Tibial nerve (tissue), 4 donors: ENCODE measurements around the gene TES. TPM values are rescaled to one million over a fixed set of nuclear protein-coding genes. Genes with fewer than 3 reads are reported as not detected.

Experiments used
- DNase-seq, 2 donors: peaks; one replicate each; pipeline ENCODE4 v3.0.0-alpha.2; 2019; ENCODE audit warnings: low spot score in 2 of 2
- H3K27ac ChIP-seq, 4 donors: fragments of 200-600 bp; sonication (generic) in 3 of 4; one replicate each; pipeline ENCODE4 v1.5.1; 2017 to 2019; ENCODE audit warnings: mild to moderate bottlenecking in 1 of 4
- H3K27me3 ChIP-seq, 2 donors: fragments of 200-600 bp; sonication (generic) in 1 of 2; one replicate each; pipeline versions ENCODE4 v1.5.1 to v1.6.0; 2017 to 2019
- H3K36me3 ChIP-seq, 3 donors: fragments of 200-600 bp; sonication (generic); one replicate each; pipeline ENCODE4 v1.5.1; 2018 to 2019
- H3K4me1 ChIP-seq, 4 donors: fragments of 200-600 bp; sonication (generic) in 3 of 4; one replicate each; pipeline ENCODE4 v1.5.1; 2017 to 2019
- H3K4me3 ChIP-seq, 4 donors: fragments of 200-600 bp; sonication (generic) in 3 of 4; one replicate each; pipeline ENCODE4 v1.5.1; 2017 to 2019; ENCODE audit warnings: mild to moderate bottlenecking in 1 of 4, moderate library complexity in 1 of 4
- H3K9me3 ChIP-seq, 4 donors: fragments of 200-600 bp; sonication (generic) in 3 of 4; one replicate each; pipeline ENCODE4 v1.5.1; 2017 to 2019
- CTCF ChIP-seq, 5 experiments: fragments of 200-600 bp in 3 of 5; fragments of 450-650 bp in 2 of 5; sonication (generic) in 3 of 5; IDR thresholded peaks; one replicate each; pipeline ENCODE4 v1.5.1; 2016 to 2019; ENCODE audit warnings: antibody characterized with exemption in 5 of 5, mild to moderate bottlenecking in 3 of 5, moderate library complexity in 2 of 5
- EP300 ChIP-seq, 2 donors: sonication (generic); formaldehyde crosslinking; IDR thresholded peaks; one replicate each; pipeline ENCODE4 v1.6.1; 2017; ENCODE audit warnings: antibody characterized with exemption in 2 of 2, mild to moderate bottlenecking in 1 of 2
- POLR2A ChIP-seq, 2 donors: fragments of 450-650 bp; IDR thresholded peaks; one replicate each; pipeline ENCODE4 v1.6.1; 2017; ENCODE audit warnings: antibody characterized with exemption in 2 of 2, mild to moderate bottlenecking in 2 of 2, moderate library complexity in 2 of 2
- WGBS, 2 donors: methylation state at CpG; one replicate each; pipeline ENCODE4 v1.1.5; 2018; 5-methylcytosine and 5-hydroxymethylcytosine counted together
- total RNA-seq, 4 donors: library from RNA; depleted of rRNA; stranded (reverse); fragments of >200 nt; gene quantifications; one replicate each; pipeline ENCODE4 v1.1.0, GENCODE V29; 2016

Gene TES
- total RNA-seq, 4 donors from 2014 or later, result 18.6 to 28.3 (median 24.2) TPM

DNA sequence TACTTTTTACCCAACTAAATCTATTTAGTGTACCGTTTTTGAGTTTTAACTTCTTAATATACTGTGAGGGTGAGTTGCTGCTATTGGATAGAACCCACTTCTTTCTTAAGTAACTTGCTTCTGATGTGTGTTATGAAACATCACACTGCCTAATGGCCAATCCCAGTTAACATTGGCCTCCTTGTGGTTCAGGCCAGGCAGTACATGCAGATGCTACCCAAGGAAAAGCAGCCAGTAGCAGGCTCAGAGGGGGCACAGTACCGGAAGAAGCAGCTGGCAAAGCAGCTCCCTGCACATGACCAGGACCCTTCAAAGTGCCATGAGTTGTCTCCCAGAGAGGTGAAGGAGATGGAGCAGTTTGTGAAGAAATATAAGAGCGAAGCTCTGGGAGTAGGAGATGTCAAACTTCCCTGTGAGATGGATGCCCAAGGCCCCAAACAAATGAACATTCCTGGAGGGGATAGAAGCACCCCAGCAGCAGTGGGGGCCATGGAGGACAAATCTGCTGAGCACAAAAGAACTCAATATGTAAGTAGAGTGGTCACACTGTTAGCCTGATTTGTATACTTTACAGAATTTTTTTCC, 39.7 kb downstream of the TES start:
- no peak for DNase-seq
- WGBS, 2 donors, result 84 to 88% methylated on average over 3 of the region's 3 CpGs
- H3K27me3 ChIP-seq, result no peaks in the 10 kb centered on the region

GRCh38 chr7:116251675-116252074, 41.3 kb downstream of the TES start:
- H3K9me3 ChIP-seq, result no peaks in the 10 kb centered on the region
- no peaks in the 10 kb centered on the region for H3K27me3 ChIP-seq
- H3K4me3 ChIP-seq, result no peak overlapping the region
- H3K4me1 ChIP-seq, result no peaks in the 10 kb centered on the region
- H3K36me3 ChIP-seq, result peaks cover 0 to 7% (median 0%) of the 10 kb centered on the region in 3 donors
- no peak overlapping the region for H3K27ac ChIP-seq
- TF ChIP-seq EP300 (IDR thresholded peaks at IDR 0.05), result no peak
- TF ChIP-seq CTCF (IDR thresholded peaks at IDR 0.05), result no peak
- TF ChIP-seq POLR2A (IDR thresholded peaks at IDR 0.05), result no peak
- DNase-seq, result no peak
- 97 to 98% methylated on average over 5 of the region's 5 CpGs for WGBS, 2 donors

More for the DNA sequence above, 39.7 kb downstream of the TES start:
- TF ChIP-seq EP300 (IDR thresholded peaks at IDR 0.05) (no peak), CTCF (IDR thresholded peaks at IDR 0.05) (peak in 3 of 5 experiments; percentile 13 to 32 (median 17)), POLR2A (IDR thresholded peaks at IDR 0.05) (no peak)
- H3K4me3 ChIP-seq, result no peak overlapping the region
- H3K36me3 ChIP-seq, result peaks cover 0 to 7% (median 0%) of the 10 kb centered on the region in 3 donors
- no peak overlapping the region for H3K27ac ChIP-seq
- no peaks in the 10 kb centered on the region for H3K9me3 ChIP-seq
- no peaks in the 10 kb centered on the region for H3K4me1 ChIP-seq

- no peak overlapping the region for H3K27ac ChIP-seq
- no peak overlapping the region for H3K4me3 ChIP-seq
- 87 to 90% methylated on average over 3 of the region's 3 CpGs for WGBS, 2 donors
- H3K36me3 ChIP-seq, result peaks cover 0 to 7% (median 0%) of the 10 kb centered on the region in 3 donors
- no peak for DNase-seq
- TF ChIP-seq POLR2A (IDR thresholded peaks at IDR 0.05) (no peak), EP300 (IDR thresholded peaks at IDR 0.05) (no peak), CTCF (IDR thresholded peaks at IDR 0.05) (no peak)
- no peaks in the 10 kb centered on the region for H3K27me3 ChIP-seq
- no peaks in the 10 kb centered on the region for H3K9me3 ChIP-seq
- H3K4me1 ChIP-seq, result no peaks in the 10 kb centered on the region
Observed at GRCh38 chr7:116252249-116252648, 41.9 kb downstream of the TES start.

DNA sequence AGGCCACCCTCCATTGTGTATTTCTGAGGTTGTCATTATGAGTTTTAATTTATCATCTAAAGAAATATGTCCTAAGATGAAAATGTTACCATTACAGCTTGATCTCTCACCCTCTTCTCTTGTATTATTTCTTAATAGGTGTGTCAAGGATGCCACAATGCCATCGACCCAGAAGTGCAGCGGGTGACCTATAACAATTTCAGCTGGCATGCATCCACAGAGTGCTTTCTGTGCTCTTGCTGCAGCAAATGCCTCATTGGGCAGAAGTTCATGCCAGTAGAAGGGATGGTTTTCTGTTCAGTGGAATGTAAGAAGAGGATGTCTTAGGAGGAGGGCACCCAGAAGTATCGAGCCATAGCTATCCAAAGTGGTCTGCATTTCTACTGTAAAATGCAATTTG, 46.8 kb downstream of the TES start:
- Histone ChIP-seq H3K27me3 (no peaks in the 10 kb centered on the region), H3K27ac (no peak overlapping the region), H3K4me1 (peaks cover 0 to 9% (median 2%) of the 10 kb centered on the region in 4 donors), H3K4me3 (no peak overlapping the region), H3K9me3 (no peaks in the 10 kb centered on the region), H3K36me3 (no peaks in the 10 kb centered on the region)
- TF ChIP-seq CTCF (IDR thresholded peaks at IDR 0.05) (no peak), EP300 (IDR thresholded peaks at IDR 0.05) (no peak), POLR2A (IDR thresholded peaks at IDR 0.05) (no peak)
- no peak for DNase-seq
- WGBS, 2 donors, result 83 to 90% methylated on average over 3 of the region's 3 CpGs

GRCh38 chr7:116258734-116259133, 48.4 kb downstream of the TES start:
- no peak overlapping the region for H3K4me3 ChIP-seq
- TF ChIP-seq EP300 (IDR thresholded peaks at IDR 0.05) (no peak), POLR2A (IDR thresholded peaks at IDR 0.05) (no peak), CTCF (IDR thresholded peaks at IDR 0.05) (peak; percentile 59 to 88 (median 79))
- H3K4me1 ChIP-seq, result peaks cover 0 to 9% (median 2%) of the 10 kb centered on the region in 4 donors
- 1% methylated on average over 2 of the region's 2 CpGs for WGBS, 2 donors
- peak overlapping the region in 1 of 4 donors; percentile 35 for H3K27ac ChIP-seq
- no peaks in the 10 kb centered on the region for H3K27me3 ChIP-seq
- DNase-seq, result no peak
- no peaks in the 10 kb centered on the region for H3K9me3 ChIP-seq
- no peaks in the 10 kb centered on the region for H3K36me3 ChIP-seq
